Neural cell (in vitro differentiated cells): Measurements from ENCODE around the gene ZRANB1. TPM values are rescaled to one million over a fixed set of nuclear protein-coding genes. Genes with fewer than 3 reads are reported as not detected.

ENCODE experiments used
- H2AFZ ChIP-seq: fragments of 200-600, 300-800 bp; sonication (generic), shearing (Covaris generic); 2 replicates; pipeline ENCODE4 v1.6.0; 2014; ENCODE audit warnings: low read depth, mild to moderate bottlenecking, antibody characterized with exemption, low read length, moderate library complexity
- H3F3A ChIP-seq: fragments of 200-600 bp; shearing (Covaris generic); 2 replicates; pipeline ENCODE4 v1.6.1; 2016; ENCODE audit warnings: mild to moderate bottlenecking, moderate library complexity, mixed read lengths, antibody characterized with exemption, low read length; ENCODE audit not compliant: insufficient read depth, poor library complexity, severe bottlenecking
- H3K27ac ChIP-seq: fragments of 200-600, 300-800 bp; sonication (generic), shearing (Covaris generic); 2 replicates; pipeline ENCODE4 v1.5.1; 2014; ENCODE audit warnings: mild to moderate bottlenecking, low read length, moderate library complexity
- H3K27me3 ChIP-seq: fragments of 300-800, 200-600 bp; sonication (generic), shearing (Covaris generic); 2 replicates; pipeline ENCODE4 v1.6.0; 2014; ENCODE audit warnings: mild to moderate bottlenecking, low read depth, low read length, moderate library complexity; ENCODE audit not compliant: insufficient read depth
- H3K36me3 ChIP-seq: fragments of 300-800, 200-600 bp; sonication (generic), shearing (Covaris generic); 2 replicates; pipeline ENCODE4 v1.5.1; 2014; ENCODE audit warnings: mild to moderate bottlenecking, antibody characterized with exemption, low read length, moderate library complexity; ENCODE audit not compliant: insufficient read depth
- H3K4me2 ChIP-seq: fragments of 300-800, 200-600 bp; sonication (generic), shearing (Covaris generic); 2 replicates; pipeline ENCODE4 v1.6.0; 2014; ENCODE audit warnings: mild to moderate bottlenecking, low read length
- H3K4me3 ChIP-seq: fragments of 300-800, 200-600 bp; sonication (generic), shearing (Covaris generic); 2 replicates; pipeline ENCODE4 v1.5.1; 2014; ENCODE audit warnings: mild to moderate bottlenecking, low read length, moderate library complexity
- H3K79me2 ChIP-seq: fragments of 200-600 bp; shearing (Covaris generic); replicated peaks from 2 replicates; pipeline ENCODE4 v1.6.0; 2014; ENCODE audit warnings: mild to moderate bottlenecking, low read length, moderate library complexity; ENCODE audit not compliant: insufficient read depth
- H3K9ac ChIP-seq: fragments of 300-800, 200-600 bp; sonication (generic), shearing (Covaris generic); 2 replicates; pipeline ENCODE4 v1.6.1; 2016; ENCODE audit warnings: mild to moderate bottlenecking, low read length, mixed read lengths
- H3K9me2 ChIP-seq: fragments of 200-600 bp; shearing (Covaris generic); 2 replicates; pipeline ENCODE4 v1.6.1; 2016; ENCODE audit warnings: mild to moderate bottlenecking, low read length, mixed read lengths; ENCODE audit not compliant: insufficient read depth
- H3K9me3 ChIP-seq: fragments of 200-600, 300-800 bp; sonication (generic), shearing (Covaris generic); 2 replicates; pipeline ENCODE4 v1.6.1; 2016; ENCODE audit warnings: mild to moderate bottlenecking, mixed run types, low read length, moderate library complexity, mixed read lengths
- H4K20me1 ChIP-seq: fragments of 200-600 bp; shearing (Covaris generic); 2 replicates; pipeline ENCODE4 v1.6.1; 2016; ENCODE audit warnings: mild to moderate bottlenecking, mixed run types; ENCODE audit not compliant: insufficient read depth
- CTCF ChIP-seq: fragments of 450-650 bp; IDR thresholded peaks from 2 replicates; pipeline ENCODE4 v1.5.1; 2014; ENCODE audit warnings: antibody characterized with exemption, mild to moderate bottlenecking, moderate library complexity; ENCODE audit not compliant: poor library complexity, severe bottlenecking
- EP300 ChIP-seq: fragments of 450-650 bp; conservative IDR thresholded peaks from 2 replicates; pipeline ENCODE4 v1.6.1; 2014; ENCODE audit warnings: antibody characterized with exemption, mild to moderate bottlenecking, moderate library complexity; ENCODE audit not compliant: poor library complexity, severe bottlenecking
- EZH2 ChIP-seq: fragments of 200-600, 300-800 bp; shearing (Covaris generic), sonication (generic); IDR thresholded peaks from 2 replicates; pipeline ENCODE4 v1.6.1; 2014; ENCODE audit warnings: antibody characterized with exemption, low read length, borderline replicate concordance, mild to moderate bottlenecking; ENCODE audit not compliant: insufficient read depth, poor library complexity, severe bottlenecking
- MXI1 ChIP-seq: fragments of 450-650 bp; conservative IDR thresholded peaks from 2 replicates; pipeline ENCODE4 v1.6.1; 2014; ENCODE audit warnings: antibody characterized with exemption, mild to moderate bottlenecking; ENCODE audit not compliant: poor library complexity, severe bottlenecking
- POLR2AphosphoS5 ChIP-seq: IDR thresholded peaks from 2 replicates; pipeline ENCODE4 v1.6.1; 2012
- RAD21 ChIP-seq: fragments of 450-650 bp; conservative IDR thresholded peaks from 2 replicates; pipeline ENCODE4 v1.6.1; 2014; ENCODE audit warnings: antibody characterized with exemption, mild to moderate bottlenecking, moderate library complexity
- REST ChIP-seq: IDR thresholded peaks from 2 replicates; pipeline ENCODE4 v1.6.1; 2012; ENCODE audit warnings: borderline replicate concordance
- SMC3 ChIP-seq: fragments of 450-650 bp; conservative IDR thresholded peaks from 2 replicates; pipeline ENCODE4 v1.6.1; 2014; ENCODE audit warnings: antibody characterized with exemption, mild to moderate bottlenecking, moderate library complexity; ENCODE audit not compliant: poor library complexity
- TAF1 ChIP-seq: IDR thresholded peaks from 2 replicates; pipeline ENCODE4 v1.6.1; 2012; ENCODE audit warnings: low read depth
- polyA plus RNA-seq: library from polyadenylated mRNA; depleted of rRNA; stranded (reverse); fragments of >200 nt; gene quantifications from 2 replicates; pipeline ENCODE4 v1.2.3, GENCODE V29; 2014

The ZRANB1 gene
- polyA plus RNA-seq, 1 donor from 2014 or later = 47.7 TPM

- Histone ChIP-seq H2AFZ (no peak overlapping the region), H4K20me1 (no peaks in the 10 kb centered on the region), H3K79me2 (peaks cover 13% of the 10 kb centered on the region)
Observed at GRCh38 chr10:125035136-125035535, 93.2 kb downstream of the ZRANB1 start.

GRCh38 chr10:125035588-125036295 is 93.8 kb downstream of the ZRANB1 start:
- Histone ChIP-seq H3K4me3 (no peak overlapping the region), H3F3A (no peaks in the 10 kb centered on the region), H3K79me2 (peaks cover 17% of the 10 kb centered on the region), H3K9ac (no peak overlapping the region), H4K20me1 (no peaks in the 10 kb centered on the region), H3K27me3 (no peaks in the 10 kb centered on the region), H3K9me3 (no peaks in the 10 kb centered on the region), H3K27ac (no peak overlapping the region), H3K9me2 (no peaks in the 10 kb centered on the region), H3K4me2 (no peak overlapping the region), H2AFZ (no peak overlapping the region), H3K36me3 (no peaks in the 10 kb centered on the region)
- TF ChIP-seq EZH2 (no peak), POLR2AphosphoS5 (no peak), SMC3 (no peak), TAF1 (no peak), EP300 (no peak), MXI1 (no peak), RAD21 (no peak), CTCF (no peak)

More at GRCh38 chr10:125035136-125035535, 93.2 kb downstream of the ZRANB1 start:
- Histone ChIP-seq H3K4me2 (no peak overlapping the region), H3K9me2 (no peaks in the 10 kb centered on the region), H3K36me3 (no peaks in the 10 kb centered on the region), H3K4me3 (no peak overlapping the region), H3K9me3 (no peaks in the 10 kb centered on the region), H3F3A (no peaks in the 10 kb centered on the region), H3K27ac (no peak overlapping the region), H3K9ac (no peak overlapping the region), H3K27me3 (no peaks in the 10 kb centered on the region)
- TF ChIP-seq CTCF (no peak), RAD21 (no peak), TAF1 (no peak), REST (no peak), MXI1 (no peak), EZH2 (no peak), EP300 (no peak), SMC3 (no peak), POLR2AphosphoS5 (no peak)
